Upper lobe of left lung (tissue), 4 donors: ENCODE results near the gene TNS3.

ENCODE experiments used
- CTCF ChIP-seq, 6 experiments: fragments of 450-650 bp in 4 of 6; fragments of 200-600 bp in 2 of 6; sonication (generic) in 2 of 6; IDR thresholded peaks; one replicate each; pipeline ENCODE4 v1.5.1; 2016 to 2019; ENCODE audit warnings: antibody characterized with exemption in 6 of 6
- POLR2A ChIP-seq, 4 donors: fragments of 450-650 bp; IDR thresholded peaks; one replicate each; pipeline ENCODE4 v1.5.1; 2016 to 2017; ENCODE audit warnings: antibody characterized with exemption in 4 of 4, mild to moderate bottlenecking in 2 of 4

DNA sequence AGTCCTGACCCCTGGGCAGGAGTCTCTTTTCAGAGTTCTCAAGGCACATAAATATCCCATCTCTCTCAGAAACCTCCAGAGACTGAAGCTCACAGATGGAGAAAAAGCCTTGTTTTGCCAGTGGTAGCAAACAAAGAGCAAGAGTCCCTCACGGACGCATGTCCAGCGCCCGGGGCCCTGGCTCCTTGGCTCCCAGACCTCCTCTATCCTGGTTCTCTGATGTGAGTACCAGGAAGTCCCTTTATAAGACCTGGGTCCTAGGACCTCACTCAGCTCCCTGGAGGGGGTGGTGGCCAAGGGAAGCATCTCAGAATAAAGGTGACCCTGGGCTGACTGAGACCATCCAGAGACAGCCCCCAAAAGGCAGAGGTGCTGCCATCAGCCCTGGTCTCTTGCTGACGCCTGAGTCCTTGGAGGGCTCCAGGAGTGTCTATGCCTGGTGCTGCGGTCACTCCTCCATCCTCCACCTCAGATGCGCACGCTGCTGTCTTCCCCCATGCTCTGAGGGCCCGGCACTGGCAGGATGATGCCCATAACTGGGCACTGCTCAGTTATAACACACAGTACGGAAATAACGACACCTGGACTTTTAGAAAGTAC lies 221.5 kb downstream of the TNS3 start:
- TF ChIP-seq CTCF (IDR thresholded peaks at IDR 0.05) (no peak), POLR2A (IDR thresholded peaks at IDR 0.05) (no peak)
